ENCODE results near the gene THSD4. TPM values are rescaled to one million over a fixed set of nuclear protein-coding genes. Genes with fewer than 3 reads are reported as not detected.

Gene THSD4
- polyA plus RNA-seq, 1 experiment = 45.8 TPM

- no peak for TF ChIP-seq CTCF (IDR thresholded peaks at IDR 0.05; ENCODE audit: low read depth, low read length)
- H3K27ac ChIP-seq (ENCODE audit: low read depth, low read length) = no peak overlapping the region
- CTCF ChIA-PET = interaction anchor here (2.4 kb wide), 1 partner anchor 9 kb away, joined by 6 read pairs; no protein-coding TSS in a partner anchor
- POLR2A ChIA-PET = no interaction called here
- H3K9me3 ChIP-seq (ENCODE audit: control insufficient read depth, insufficient read depth, low read length) = 0 out of 2 replicates have a peak, but pooled peaks cover 3% of the 10 kb centered on the region
- no peak overlapping the region for H3K4me3 ChIP-seq (ENCODE audit: low read depth, low read length)
- DNase-seq (ENCODE audit: low read depth, low spot score) = no peak
- no peaks in the 10 kb centered on the region for H3K27me3 ChIP-seq (ENCODE audit: control insufficient read depth, insufficient read depth, low read length)
These were observed 10.6 kb upstream of the THSD4 start for GRCh38 chr15:71104636-71105035.

GRCh38 chr15:71105444-71105843 is 9.8 kb upstream of the THSD4 start:
- DNase-seq (ENCODE audit: low read depth, low spot score) = no peak
- Histone ChIP-seq H3K4me3 (ENCODE audit: low read depth, low read length) (no peak overlapping the region), H3K27ac (ENCODE audit: low read depth, low read length) (no peak overlapping the region), H3K9me3 (ENCODE audit: control insufficient read depth, insufficient read depth, low read length) (0 out of 2 replicates have a peak, but pooled peaks cover 3% of the 10 kb centered on the region), H3K27me3 (ENCODE audit: control insufficient read depth, insufficient read depth, low read length) (no peaks in the 10 kb centered on the region)
- POLR2A ChIA-PET = no interaction called here
- CTCF ChIA-PET = interaction anchor here (1.0 kb wide), 1 partner anchor 95 kb away, joined by 3 read pairs; no protein-coding TSS in a partner anchor
- TF ChIP-seq CTCF (IDR thresholded peaks at IDR 0.05; ENCODE audit: low read depth, low read length) = no peak

GRCh38 chr15:71106802-71107500 is 8.3 kb upstream of the THSD4 start:
- ChIA-PET CTCF (no interaction called here), POLR2A (no interaction called here)
- Histone ChIP-seq H3K27me3 (ENCODE audit: control insufficient read depth, insufficient read depth, low read length) (no peaks in the 10 kb centered on the region), H3K27ac (ENCODE audit: low read depth, low read length) (no peak overlapping the region), H3K4me3 (ENCODE audit: low read depth, low read length) (no peak overlapping the region), H3K9me3 (ENCODE audit: control insufficient read depth, insufficient read depth, low read length) (0 out of 2 replicates have a peak, but pooled peaks cover 3% of the 10 kb centered on the region)
- DNase-seq (ENCODE audit: low read depth, low spot score) = no peak
- no peak for TF ChIP-seq CTCF (IDR thresholded peaks at IDR 0.05; ENCODE audit: low read depth, low read length)

GRCh38 chr15:71107501-71107815 is 7.8 kb upstream of the THSD4 start:
- Histone ChIP-seq H3K27ac (ENCODE audit: low read depth, low read length) (no peak overlapping the region), H3K4me3 (ENCODE audit: low read depth, low read length) (no peak overlapping the region), H3K9me3 (ENCODE audit: control insufficient read depth, insufficient read depth, low read length) (0 out of 2 replicates have a peak, but pooled peaks cover 2% of the 10 kb centered on the region), H3K27me3 (ENCODE audit: control insufficient read depth, insufficient read depth, low read length) (no peaks in the 10 kb centered on the region)
- CTCF ChIA-PET = no interaction called here
- POLR2A ChIA-PET = no interaction called here
- no peak for DNase-seq (ENCODE audit: low read depth, low spot score)
- TF ChIP-seq CTCF (IDR thresholded peaks at IDR 0.05; ENCODE audit: low read depth, low read length) = no peak

- POLR2A ChIA-PET = interaction anchor here (1.1 kb wide), 1 partner anchor 28 kb away, joined by 3 read pairs; no protein-coding TSS in a partner anchor
- peak; percentile 38 for TF ChIP-seq CTCF (IDR thresholded peaks at IDR 0.05; ENCODE audit: low read depth, low read length)
- Histone ChIP-seq H3K4me3 (ENCODE audit: low read depth, low read length) (no peak overlapping the region), H3K9me3 (ENCODE audit: control insufficient read depth, insufficient read depth, low read length) (no peaks in the 10 kb centered on the region), H3K27ac (ENCODE audit: low read depth, low read length) (no peak overlapping the region), H3K27me3 (ENCODE audit: control insufficient read depth, insufficient read depth, low read length) (no peaks in the 10 kb centered on the region)
- CTCF ChIA-PET = interaction anchor here (0.5 to 2.1 kb wide), 16 partner anchors 9 to 692 kb away, joined by 3 to 13 read pairs (median 4); no protein-coding TSS in a partner anchor
- DNase-seq (ENCODE audit: low read depth, low spot score) = no peak
These were observed 6.1 kb upstream of the THSD4 start for GRCh38 chr15:71109130-71109529.

Data from AG04450 (cell line).